Measurements from ENCODE around the gene RASGEF1C.

The RASGEF1C gene

GRCh38 chr5:180081481-180081880 is 127.5 kb downstream of the RASGEF1C start:
- no peak for DNase-seq (ENCODE audit: low read depth)

GRCh38 chr5:180080486-180081280 is 128.3 kb downstream of the RASGEF1C start:
- no peak for DNase-seq (ENCODE audit: low read depth)

- no peak for DNase-seq (ENCODE audit: low read depth)
Observed at GRCh38 chr5:180079702-180080466, 129.1 kb downstream of the RASGEF1C start.

GRCh38 chr5:180078348-180078747 is 130.7 kb downstream of the RASGEF1C start:
- DNase-seq (ENCODE audit: low read depth): no peak

DNA sequence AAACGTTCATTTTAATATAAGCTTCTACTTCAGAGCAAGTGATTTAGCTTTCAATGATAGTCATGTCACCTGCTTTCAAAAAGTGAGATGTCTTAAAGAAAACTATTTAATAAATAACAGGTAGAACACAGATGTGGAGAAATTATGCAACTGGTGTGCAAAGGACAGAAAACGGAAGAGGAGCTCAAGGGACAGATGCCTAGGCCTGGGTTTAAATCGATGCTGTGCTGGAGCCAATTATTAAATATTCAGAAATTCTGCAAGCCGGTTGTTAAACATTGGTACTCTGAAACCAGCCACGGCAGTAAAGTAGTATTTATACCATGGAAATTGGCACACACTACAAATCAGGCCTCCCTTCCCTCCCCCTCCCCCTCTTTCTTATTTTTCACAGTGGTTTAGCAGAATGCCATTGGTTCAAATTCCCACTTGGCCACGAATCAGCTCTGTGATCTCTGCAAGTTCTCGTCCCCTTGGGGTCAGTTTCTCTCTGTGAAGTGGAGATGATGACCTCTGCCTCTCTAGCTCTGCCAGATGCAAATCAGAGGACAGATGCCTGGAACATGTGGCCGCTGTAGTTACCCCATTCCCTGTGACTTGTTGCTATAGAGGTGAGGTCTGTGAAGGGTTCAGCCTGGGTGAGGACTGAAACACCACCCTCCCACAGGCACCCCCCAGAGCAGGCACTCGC is 131.3 kb downstream of the RASGEF1C start:
- no peak for DNase-seq (ENCODE audit: low read depth)

GRCh38 chr5:180075703-180076102 is 133.3 kb downstream of the RASGEF1C start:
- no peak for DNase-seq (ENCODE audit: low read depth)

DNA sequence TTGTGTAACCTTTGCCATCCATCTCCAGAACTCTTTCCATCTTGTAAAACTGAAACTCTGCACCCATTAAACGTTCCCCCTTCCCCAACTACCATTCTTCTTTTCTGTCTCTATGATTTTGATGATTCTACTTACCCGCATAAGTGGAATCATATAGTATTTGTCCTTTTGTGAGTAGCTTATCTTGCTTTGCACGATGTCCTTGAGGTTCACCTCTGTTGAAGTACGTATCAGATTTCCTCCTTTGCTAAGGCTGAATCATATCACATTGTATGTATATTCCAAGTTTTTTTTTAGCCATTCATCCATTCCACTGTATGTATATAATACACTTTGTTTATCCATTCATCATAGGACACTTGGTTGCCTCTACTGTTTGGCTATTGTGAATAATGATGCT is 134.5 kb downstream of the RASGEF1C start:
- DNase-seq (ENCODE audit: low read depth): no peak

DNA sequence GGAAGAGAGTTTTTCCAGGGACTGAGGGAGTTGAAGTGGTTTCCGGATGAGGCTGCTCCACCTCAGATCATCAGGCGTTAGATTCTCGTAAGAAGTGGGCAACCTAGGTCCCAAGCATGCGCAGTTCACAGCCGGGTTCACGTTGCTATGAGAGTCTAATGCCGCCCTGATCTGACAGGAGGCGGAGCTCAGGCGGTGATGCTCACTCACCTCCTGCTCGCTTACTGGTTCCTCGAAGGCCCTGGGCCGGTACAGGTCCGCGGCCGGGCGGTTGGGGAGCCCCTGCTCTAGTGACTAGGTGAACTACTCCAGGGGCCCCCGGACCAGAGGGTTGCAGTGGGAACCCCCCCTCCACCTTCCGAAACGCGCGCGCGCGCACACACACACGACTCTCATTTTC is 136.5 kb downstream of the RASGEF1C start:
- no peak for DNase-seq (ENCODE audit: low read depth)

DNA sequence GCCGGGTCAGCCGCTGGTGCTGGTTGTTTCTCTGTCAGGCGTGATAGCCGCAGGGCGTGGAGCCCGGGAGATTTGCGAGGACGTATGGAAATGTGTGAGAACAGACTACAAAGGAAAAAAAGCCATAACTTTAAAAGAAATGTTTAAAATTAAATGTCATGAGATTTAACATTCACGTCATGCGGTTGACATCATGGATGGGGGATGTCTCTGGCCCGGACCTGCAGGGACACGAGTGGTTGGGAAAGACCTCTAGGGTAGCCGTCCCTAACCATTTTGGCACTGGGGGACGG is 136.8 kb downstream of the RASGEF1C start:
- DNase-seq (ENCODE audit: low read depth): no peak

- peak; percentile 81 for DNase-seq (ENCODE audit: low read depth)
Observed at GRCh38 chr5:180071531-180072255, 137.3 kb downstream of the RASGEF1C start, which contains the start of gene RNF130. Gene RNF130 (minus strand): TSS chr5:180071759. CDS start chr5:180071702, 57 bp downstream.

DNA sequence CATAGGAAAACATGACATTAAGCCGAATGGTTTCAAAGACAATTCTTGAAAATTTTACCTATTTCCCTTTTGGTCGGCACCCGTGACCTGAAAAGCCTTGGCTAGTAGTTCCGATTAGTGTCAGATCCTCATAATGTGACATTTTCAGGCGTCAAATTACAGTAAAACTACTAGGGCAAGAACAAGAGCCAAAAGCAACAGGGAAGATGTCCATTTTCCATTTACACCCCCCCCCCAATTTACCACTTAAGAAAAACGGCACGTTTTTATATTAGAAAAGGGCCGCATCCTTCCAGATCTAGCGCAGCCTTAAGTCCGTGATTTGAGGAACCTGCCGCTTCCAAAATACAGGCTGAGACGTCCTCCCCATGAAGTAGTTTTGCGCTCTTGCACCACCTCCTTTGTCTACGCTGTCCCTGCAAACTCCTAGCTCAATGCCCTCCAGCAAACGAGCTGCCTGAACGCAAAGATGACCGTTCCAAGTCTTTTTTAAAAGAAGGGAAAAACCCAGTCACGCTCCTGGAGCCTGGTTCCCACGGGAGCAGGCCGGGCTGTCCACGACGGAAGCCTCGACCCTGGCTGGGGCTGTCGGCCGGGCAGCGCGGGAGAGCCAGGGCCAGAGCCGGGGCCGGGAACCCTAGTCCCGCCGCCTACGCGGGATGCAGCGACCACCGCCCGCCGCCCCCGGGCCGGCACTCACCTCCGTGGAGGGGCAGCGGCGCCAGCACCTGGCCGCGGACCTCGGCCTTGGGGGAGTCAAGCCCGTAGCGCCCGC is 138.1 kb downstream of the RASGEF1C start:
- no peak for DNase-seq (ENCODE audit: low read depth)

DNA sequence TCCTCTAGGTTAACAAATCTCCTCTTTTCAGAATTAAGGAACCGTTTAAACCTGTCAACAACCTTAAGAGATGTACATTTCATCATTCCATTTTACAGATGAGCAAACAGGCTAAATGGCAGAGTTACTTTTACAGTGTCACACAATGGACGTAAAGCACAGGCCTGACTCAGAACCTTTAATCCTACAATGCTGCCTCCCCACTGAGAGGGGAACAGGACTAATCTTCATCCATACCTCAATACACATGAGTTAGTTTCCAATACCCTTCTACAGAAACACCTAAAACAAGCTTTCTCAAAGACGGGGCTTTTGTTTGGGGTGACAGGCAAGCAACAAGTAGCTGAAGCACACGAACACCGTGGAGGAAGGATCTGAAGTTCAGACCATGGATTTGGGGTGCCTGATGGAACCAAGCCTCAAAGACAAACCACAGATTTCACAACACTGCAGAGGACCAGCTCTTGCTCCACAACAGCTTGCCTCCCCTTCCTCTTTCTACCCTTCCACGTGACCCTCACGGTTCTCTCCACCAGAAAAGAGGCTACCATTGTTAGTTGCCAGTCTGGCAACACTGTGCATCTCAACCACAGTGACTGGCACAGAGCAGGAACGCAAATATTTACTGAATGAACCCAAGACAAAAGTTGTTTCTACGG is 139.3 kb downstream of the RASGEF1C start:
- DNase-seq (ENCODE audit: low read depth): no peak

DNA sequence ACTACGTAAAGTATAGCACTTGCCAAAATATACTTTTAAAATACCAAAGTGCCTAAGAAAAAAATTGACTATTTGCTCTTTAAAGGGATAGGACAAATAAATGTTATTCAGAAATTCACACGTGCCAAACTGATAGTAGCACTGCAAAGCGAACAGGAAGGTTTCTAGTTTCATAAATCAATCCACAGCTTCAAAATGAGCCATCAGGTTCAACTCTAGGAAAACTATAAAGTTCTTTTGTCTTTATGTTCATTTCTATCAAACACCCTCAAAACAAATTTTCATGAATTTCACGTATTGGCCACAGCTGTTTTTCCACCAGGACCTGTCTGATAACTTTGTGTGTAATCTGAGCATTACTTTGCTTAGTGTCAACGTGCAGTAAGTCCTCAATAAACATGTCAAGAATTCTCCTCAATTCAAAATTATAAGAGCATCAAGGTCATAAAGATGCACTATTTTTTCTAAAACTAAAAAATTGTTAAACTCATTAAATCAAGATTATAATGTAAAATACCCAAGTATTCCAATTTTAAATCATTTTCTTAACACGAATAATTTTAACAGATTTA is 140.4 kb downstream of the RASGEF1C start:
- no peak for DNase-seq (ENCODE audit: low read depth)

GRCh38 chr5:180067986-180068385 is 141.0 kb downstream of the RASGEF1C start:
- DNase-seq (ENCODE audit: low read depth): no peak

GRCh38 chr5:180060192-180060591 is 148.8 kb downstream of the RASGEF1C start:
- no peak for DNase-seq (ENCODE audit: low read depth)

DNA sequence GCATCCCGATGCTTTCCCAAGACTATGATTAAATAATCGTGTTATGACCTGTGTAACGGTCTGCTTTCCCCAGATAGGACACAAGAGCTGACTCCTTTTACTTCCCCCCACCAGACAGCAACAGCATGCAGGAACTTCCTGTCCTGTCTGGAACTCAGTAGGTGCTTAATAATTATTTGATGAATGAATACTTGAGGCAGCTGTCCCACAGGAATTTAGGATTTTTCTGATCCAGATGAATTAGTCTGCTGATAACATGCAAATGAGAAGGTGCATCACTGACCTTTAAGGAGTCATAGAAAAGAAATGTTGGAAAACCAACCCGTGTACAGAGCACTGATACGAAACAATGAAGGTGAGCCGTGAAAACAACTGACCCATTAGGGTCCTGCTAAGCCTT is 149.7 kb downstream of the RASGEF1C start:
- no peak for DNase-seq (ENCODE audit: low read depth)

DNA sequence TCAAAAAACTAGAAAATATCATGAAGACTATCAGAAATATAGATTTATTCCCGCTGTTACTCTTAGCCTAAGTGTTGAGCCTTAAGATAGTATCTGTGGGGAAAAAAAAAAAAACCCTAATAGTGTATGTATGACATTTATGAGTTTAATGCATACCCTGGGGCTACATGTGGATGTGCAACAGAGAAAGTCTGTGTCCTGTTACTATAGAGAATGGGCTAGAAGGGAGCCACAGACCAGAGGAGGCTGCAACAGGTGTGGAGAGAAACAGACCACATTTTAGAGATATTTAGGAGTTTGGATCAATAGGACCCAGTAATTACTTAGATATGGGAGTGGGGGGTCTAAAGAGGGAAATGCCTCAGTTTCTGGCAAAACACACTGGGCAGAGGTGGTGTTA is 152.9 kb downstream of the RASGEF1C start:
- no peak for DNase-seq (ENCODE audit: low read depth)

DNA sequence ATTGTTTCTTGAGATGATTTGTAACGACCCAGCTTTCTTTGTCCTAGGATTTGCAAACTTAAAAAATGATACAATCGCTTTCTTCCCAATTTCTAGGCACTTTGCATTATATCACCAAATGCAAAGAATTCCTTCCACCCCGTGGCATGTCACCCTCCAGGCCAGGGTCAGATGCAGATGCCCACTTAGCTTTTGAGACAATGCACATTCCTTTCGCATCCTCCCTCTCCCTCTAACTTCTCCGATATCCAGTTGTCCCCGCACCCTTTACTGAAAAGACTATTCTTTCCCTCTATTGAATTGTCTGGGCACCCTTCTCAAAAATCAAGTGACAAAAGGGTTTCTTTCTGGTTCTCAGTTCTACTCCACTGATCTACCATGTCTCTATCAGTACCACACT is 154.8 kb downstream of the RASGEF1C start:
- DNase-seq (ENCODE audit: low read depth): no peak

GRCh38 chr5:180053061-180053602 is 155.9 kb downstream of the RASGEF1C start:
- no peak for DNase-seq (ENCODE audit: low read depth)

GRCh38 chr5:180052211-180052818 is 156.7 kb downstream of the RASGEF1C start:
- DNase-seq (ENCODE audit: low read depth): no peak
